CD8-positive, alpha-beta memory T cell (primary cell): Measurements from ENCODE around the gene APOC4. TPM values are rescaled to one million over a fixed set of nuclear protein-coding genes. Genes with fewer than 3 reads are reported as not detected.

Experiments used
- CTCF ChIA-PET: fragments of 350-600 bp; sonication (Branson Sonifier 250); formaldehyde crosslinking; loops from one replicate; lab custom pipeline; 2021; ENCODE audit warnings: antibody characterized with exemption; lab: Charles Lee
- POLR2A ChIA-PET: fragments of 350-600 bp; sonication (Branson Sonifier 250); formaldehyde crosslinking; loops from one replicate; lab custom pipeline; 2021; ENCODE audit warnings: antibody characterized with exemption; lab: Charles Lee
- DNase-seq, 5 donors: peaks; one replicate each; pipeline versions ENCODE4 v3.0.0 to v3.0.0-alpha.2; 2020 to 2022; ENCODE audit warnings: mixed read lengths in 1 of 5
- H3K27ac ChIP-seq: one replicate; pipeline ENCODE4 v1.7.0; 2013; ENCODE audit warnings: low read depth, mild to moderate bottlenecking, low read length, moderate library complexity
- H3K27me3 ChIP-seq: 2 replicates; pipeline ENCODE4 v1.7.0; 2013; ENCODE audit warnings: low read length, mild to moderate bottlenecking; ENCODE audit not compliant: insufficient read depth, poor library complexity, severe bottlenecking
- H3K36me3 ChIP-seq: 2 replicates; pipeline ENCODE4 v1.7.0; 2013; ENCODE audit warnings: mild to moderate bottlenecking, low read length, moderate library complexity; ENCODE audit not compliant: insufficient read depth
- H3K4me1 ChIP-seq: 2 replicates; pipeline ENCODE4 v1.7.0; 2013; ENCODE audit warnings: mild to moderate bottlenecking, low read length, moderate library complexity; ENCODE audit not compliant: insufficient read depth
- H3K4me3 ChIP-seq: 2 replicates; pipeline ENCODE4 v1.7.0; 2013; ENCODE audit warnings: mild to moderate bottlenecking, low read length
- H3K9me3 ChIP-seq: 2 replicates; pipeline ENCODE4 v1.7.0; 2013; ENCODE audit warnings: mild to moderate bottlenecking, low read length
- H3K27ac Mint-ChIP-seq, 8 donors: one replicate each; pipeline ENCODE4 v1.8.0; 2020 to 2021; ENCODE audit warnings: mixed read lengths in 8 of 8, mild to moderate bottlenecking in 6 of 8, inconsistent platforms in 3 of 8, moderate library complexity in 3 of 8
- H3K27me3 Mint-ChIP-seq, 2 donors: one replicate each; pipeline ENCODE4 v1.8.0; 2020 to 2021; ENCODE audit warnings: mixed read lengths in 2 of 2, mild to moderate bottlenecking in 1 of 2, moderate library complexity in 1 of 2
- H3K36me3 Mint-ChIP-seq, 3 donors: one replicate each; pipeline ENCODE4 v1.8.0; 2020 to 2021; ENCODE audit warnings: mixed read lengths in 3 of 3, inconsistent platforms in 1 of 3, mild to moderate bottlenecking in 1 of 3
- H3K4me1 Mint-ChIP-seq, 3 donors: one replicate each; pipeline ENCODE4 v1.8.0; 2020 to 2021; ENCODE audit warnings: mixed read lengths in 3 of 3, inconsistent platforms in 1 of 3, mild to moderate bottlenecking in 1 of 3
- H3K4me3 Mint-ChIP-seq, 7 donors: one replicate each; pipeline ENCODE4 v1.8.0; 2020 to 2021; ENCODE audit warnings: mixed read lengths in 7 of 7, mild to moderate bottlenecking in 6 of 7, moderate library complexity in 4 of 7, inconsistent platforms in 2 of 7
- H3K9me3 Mint-ChIP-seq, 5 donors: one replicate each; pipeline ENCODE4 v1.8.0; 2020 to 2022; ENCODE audit warnings: mixed read lengths in 5 of 5, mild to moderate bottlenecking in 3 of 5, moderate library complexity in 2 of 5, inconsistent platforms in 1 of 5
- polyA plus RNA-seq: library from polyadenylated mRNA; unstranded; fragments of 300-500 nt; fragmentation: Illumina TruSeq; gene quantifications from one replicate; pipeline ENCODE4 v1.2.3, GENCODE V29; 2021
- total RNA-seq, 2 experiments: library from RNA; stranded (reverse); gene quantifications; one replicate each; pipeline ENCODE4 v1.2.3, GENCODE V29; 2021

The APOC4 gene
- total and polyA plus RNA-seq, 3 experiments from 2014 or later, result not detected

- H3K4me1 ChIP-seq, result peaks cover 5% of the 10 kb centered on the region
- H3K4me1 Mint-ChIP-seq, result peaks cover 5 to 9% (median 9%) of the 10 kb centered on the region in 3 donors
- CTCF ChIA-PET, result interaction anchor here (0.8 kb wide), 1 partner anchor 96 kb away, joined by 3 read pairs; no protein-coding TSS in a partner anchor
- DNase-seq, result no peak
- no peak overlapping the region for H3K4me3 Mint-ChIP-seq
- POLR2A ChIA-PET, result no interaction called here
- H3K27ac ChIP-seq, result no peak overlapping the region
- no peak overlapping the region for H3K4me3 ChIP-seq
- peaks cover 0 to 1% of the 10 kb centered on the region in 2 donors for H3K27me3 Mint-ChIP-seq
- H3K27ac Mint-ChIP-seq, result no peak overlapping the region
- no peaks in the 10 kb centered on the region for H3K9me3 ChIP-seq
- no peaks in the 10 kb centered on the region for H3K9me3 Mint-ChIP-seq
- H3K27me3 ChIP-seq, result no peaks in the 10 kb centered on the region
- H3K36me3 Mint-ChIP-seq, result peaks cover 0 to 10% (median 2%) of the 10 kb centered on the region in 3 donors
- no peaks in the 10 kb centered on the region for H3K36me3 ChIP-seq
Observed at GRCh38 chr19:44948763-44949374, 6.8 kb downstream of the APOC4 start.

GRCh38 chr19:44949550-44949949 is 7.5 kb downstream of the APOC4 start:
- POLR2A ChIA-PET, result interaction anchor here (0.6 kb wide), 1 partner anchor 445 kb away, joined by 4 read pairs; no protein-coding TSS in a partner anchor
- peaks cover 0 to 12% (median 2%) of the 10 kb centered on the region in 3 donors for H3K36me3 Mint-ChIP-seq
- no peaks in the 10 kb centered on the region for H3K9me3 Mint-ChIP-seq
- peaks cover 0 to 1% of the 10 kb centered on the region in 2 donors for H3K27me3 Mint-ChIP-seq
- no peaks in the 10 kb centered on the region for H3K27me3 ChIP-seq
- CTCF ChIA-PET, result no interaction called here
- no peaks in the 10 kb centered on the region for H3K36me3 ChIP-seq
- no peak overlapping the region for H3K27ac ChIP-seq
- H3K4me1 Mint-ChIP-seq, result peaks cover 9 to 14% (median 13%) of the 10 kb centered on the region in 3 donors
- H3K4me1 ChIP-seq, result peaks cover 9% of the 10 kb centered on the region
- H3K27ac Mint-ChIP-seq, result no peak overlapping the region
- H3K4me3 Mint-ChIP-seq, result no peak overlapping the region
- H3K9me3 ChIP-seq, result no peaks in the 10 kb centered on the region
- DNase-seq, result no peak
- no peak overlapping the region for H3K4me3 ChIP-seq

GRCh38 chr19:44951179-44952159 is 9.4 kb downstream of the APOC4 start:
- Histone ChIP-seq H3K9me3 (no peaks in the 10 kb centered on the region), H3K36me3 (no peaks in the 10 kb centered on the region), H3K27me3 (no peaks in the 10 kb centered on the region), H3K27ac (no peak overlapping the region), H3K4me3 (no peak overlapping the region), H3K4me1 (peaks cover 19% of the 10 kb centered on the region)
- peak overlapping the region in 5 of 8 donors; percentile 11 to 65 (median 47) for H3K27ac Mint-ChIP-seq
- peak; percentile 40 to 76 (median 62) for DNase-seq
- CTCF ChIA-PET, result interaction anchor here (0.7 to 1.6 kb wide), 9 partner anchors 12 to 180 kb away, joined by 3 to 4 read pairs (median 3); no protein-coding TSS in a partner anchor
- peaks cover 23 to 31% (median 29%) of the 10 kb centered on the region in 3 donors for H3K4me1 Mint-ChIP-seq
- H3K9me3 Mint-ChIP-seq, result peaks cover 0 to 2% (median 0%) of the 10 kb centered on the region in 5 donors
- peak overlapping the region in 1 of 7 donors; percentile 50 for H3K4me3 Mint-ChIP-seq
- POLR2A ChIA-PET, result interaction anchor here (0.6 to 0.7 kb wide), 4 partner anchors 22 to 195 kb away, joined by 3 to 10 read pairs (median 3); no protein-coding TSS in a partner anchor
- peaks cover 0 to 21% (median 2%) of the 10 kb centered on the region in 3 donors for H3K36me3 Mint-ChIP-seq
- peaks cover 0 to 6% of the 10 kb centered on the region in 2 donors for H3K27me3 Mint-ChIP-seq

GRCh38 chr19:44954278-44954648 is 12.2 kb downstream of the APOC4 start:
- H3K4me1 ChIP-seq, result peaks cover 35% of the 10 kb centered on the region
- peak overlapping the region; percentile 84 to 99 (median 97) for H3K27ac Mint-ChIP-seq
- POLR2A ChIA-PET, result interaction anchor here (1.0 to 1.4 kb wide), 3 partner anchors 29 to 64 kb away, joined by 6 to 11 read pairs (median 7); partner anchors contain the start of gene TOMM40

GRCh38 chr19:44954649-44955504 is 12.8 kb downstream of the APOC4 start, which contains the start of gene CLPTM1:
TSS of gene CLPTM1 (plus strand) at chr19:44955380. CDS start at chr19:44955396, 16 bp downstream.
- CTCF ChIA-PET, result interaction anchor here (1.0 to 2.0 kb wide), 4 partner anchors 46 to 138 kb away, joined by 3 to 6 read pairs (median 3); partner anchors contain the start of gene PPP1R37
- Mint-ChIP-seq H3K4me3 (peak within 1 kb of the TSS; percentile 94 to 99 (median 97)), H3K9me3 (peaks cover 0 to 2% (median 0%) of the 10 kb centered on the region in 5 donors), H3K36me3 (peaks cover 0 to 29% (median 0%) of the 10 kb centered on the region in 3 donors), H3K27me3 (peaks cover 0 to 6% of the 10 kb centered on the region in 2 donors), H3K27ac (peak within 1 kb of the TSS; percentile 84 to 99 (median 97)), H3K4me1 (peaks cover 49 to 60% (median 52%) of the 10 kb centered on the region in 3 donors)
- Histone ChIP-seq H3K9me3 (no peaks in the 10 kb centered on the region), H3K4me3 (peak within 1 kb of the TSS; percentile 79), H3K36me3 (peaks cover 5% of the 10 kb centered on the region), H3K4me1 (peaks cover 35% of the 10 kb centered on the region), H3K27ac (peak within 1 kb of the TSS; percentile 92), H3K27me3 (no peaks in the 10 kb centered on the region)
- POLR2A ChIA-PET, result interaction anchor here (1.0 to 1.4 kb wide), 3 partner anchors 28 to 64 kb away, joined by 6 to 11 read pairs (median 7); partner anchors contain the start of gene TOMM40
- DNase-seq, result peak; percentile 94 to 98 (median 95)

More at GRCh38 chr19:44954278-44954648, 12.2 kb downstream of the APOC4 start:
- H3K4me3 Mint-ChIP-seq, result peak overlapping the region; percentile 94 to 99 (median 97)
- peaks cover 0 to 6% of the 10 kb centered on the region in 2 donors for H3K27me3 Mint-ChIP-seq
- Histone ChIP-seq H3K27me3 (no peaks in the 10 kb centered on the region), H3K27ac (peak overlapping the region; percentile 82), H3K36me3 (peaks cover 5% of the 10 kb centered on the region), H3K4me3 (peak overlapping the region; percentile 79), H3K9me3 (no peaks in the 10 kb centered on the region)
- peaks cover 42 to 55% (median 47%) of the 10 kb centered on the region in 3 donors for H3K4me1 Mint-ChIP-seq
- H3K36me3 Mint-ChIP-seq, result peaks cover 0 to 27% (median 0%) of the 10 kb centered on the region in 3 donors
- DNase-seq, result no peak
- CTCF ChIA-PET, result interaction anchor here (1.0 to 2.0 kb wide), 4 partner anchors 46 to 139 kb away, joined by 3 to 6 read pairs (median 3); partner anchors contain the start of gene PPP1R37
- H3K9me3 Mint-ChIP-seq, result peaks cover 0 to 2% (median 0%) of the 10 kb centered on the region in 5 donors

- POLR2A ChIA-PET, result no interaction called here
- H3K4me3 ChIP-seq, result peak overlapping the region; percentile 79
- peaks cover 35% of the 10 kb centered on the region for H3K4me1 ChIP-seq
- H3K27me3 ChIP-seq, result no peaks in the 10 kb centered on the region
- Mint-ChIP-seq H3K27me3 (peaks cover 0 to 8% of the 10 kb centered on the region in 2 donors), H3K36me3 (peaks cover 0 to 34% (median 0%) of the 10 kb centered on the region in 3 donors), H3K4me3 (peak overlapping the region; percentile 94 to 99 (median 97)), H3K4me1 (peaks cover 56 to 69% (median 60%) of the 10 kb centered on the region in 3 donors), H3K27ac (peak overlapping the region; percentile 29 to 97 (median 94)), H3K9me3 (peaks cover 0 to 2% (median 0%) of the 10 kb centered on the region in 5 donors)
- peaks cover 12% of the 10 kb centered on the region for H3K36me3 ChIP-seq
- DNase-seq, result peak in 1 of 5 donors; percentile 2
- CTCF ChIA-PET, result interaction anchor here (1.3 kb wide), 1 partner anchor 52 kb away, joined by 4 read pairs; no protein-coding TSS in a partner anchor
- H3K27ac ChIP-seq, result peak overlapping the region; percentile 92
- H3K9me3 ChIP-seq, result no peaks in the 10 kb centered on the region
Observed at GRCh38 chr19:44955505-44956439, 13.7 kb downstream of the APOC4 start.
